ENCODE results near the gene ADAMTS2. TPM values are rescaled to one million over a fixed set of nuclear protein-coding genes. Genes with fewer than 3 reads are reported as not detected.

The ADAMTS2 gene
- total and polyA plus RNA-seq, 2 of the 8 experiments (the other 6 are each of a cell fraction or from before 2014, with no cell fraction given), result 6.6 to 7.3 TPM

DNA sequence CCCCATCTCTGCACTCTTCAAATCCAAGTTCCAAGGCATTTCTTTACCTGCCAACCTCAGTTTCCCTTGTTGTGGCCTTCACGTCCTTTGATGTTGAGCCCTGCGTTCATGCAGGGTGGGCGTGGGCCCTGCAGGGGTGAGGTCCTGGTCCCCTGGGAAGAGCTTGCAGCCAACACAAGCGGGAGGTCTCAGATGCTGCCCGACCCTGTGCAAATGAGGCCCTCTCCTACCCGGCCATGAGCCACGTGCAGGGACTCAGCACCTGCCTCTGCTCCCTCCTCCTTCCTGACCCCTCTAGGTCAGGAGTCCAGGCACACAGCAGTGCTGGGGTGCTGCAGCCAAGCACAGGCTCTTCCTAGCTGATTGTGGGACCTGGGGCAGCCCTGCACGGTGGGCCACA is 124.5 kb downstream of the ADAMTS2 start (continued):
- TF ChIP-seq, protein P1, sequence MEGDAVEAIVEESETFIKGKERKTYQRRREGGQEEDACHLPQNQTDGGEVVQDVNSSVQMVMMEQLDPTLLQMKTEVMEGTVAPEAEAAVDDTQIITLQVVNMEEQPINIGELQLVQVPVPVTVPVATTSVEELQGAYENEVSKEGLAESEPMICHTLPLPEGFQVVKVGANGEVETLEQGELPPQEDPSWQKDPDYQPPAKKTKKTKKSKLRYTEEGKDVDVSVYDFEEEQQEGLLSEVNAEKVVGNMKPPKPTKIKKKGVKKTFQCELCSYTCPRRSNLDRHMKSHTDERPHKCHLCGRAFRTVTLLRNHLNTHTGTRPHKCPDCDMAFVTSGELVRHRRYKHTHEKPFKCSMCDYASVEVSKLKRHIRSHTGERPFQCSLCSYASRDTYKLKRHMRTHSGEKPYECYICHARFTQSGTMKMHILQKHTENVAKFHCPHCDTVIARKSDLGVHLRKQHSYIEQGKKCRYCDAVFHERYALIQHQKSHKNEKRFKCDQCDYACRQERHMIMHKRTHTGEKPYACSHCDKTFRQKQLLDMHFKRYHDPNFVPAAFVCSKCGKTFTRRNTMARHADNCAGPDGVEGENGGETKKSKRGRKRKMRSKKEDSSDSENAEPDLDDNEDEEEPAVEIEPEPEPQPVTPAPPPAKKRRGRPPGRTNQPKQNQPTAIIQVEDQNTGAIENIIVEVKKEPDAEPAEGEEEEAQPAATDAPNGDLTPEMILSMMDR (IDR thresholded peaks at IDR 0.05; ENCODE audit: control extremely low read depth in 1 of 3, insufficient read depth in 1 of 3, low read depth in 1 of 3, low read length in 3 of 3), result no peak
- TF ChIP-seq TAF1 (IDR thresholded peaks at IDR 0.05; ENCODE audit: low read depth, low read length) (no peak), SIN3A (conservative IDR thresholded peaks at IDR 0.05 in 1 of 2, IDR thresholded peaks at IDR 0.05 in 1 of 2; ENCODE audit: low read depth in 1 of 2, low read length in 2 of 2) (no peak)
